WTC11 (cell line): ENCODE data around the gene DUSP5.

Experiments used
- FOXJ3 ChIP-seq: sonication (generic); formaldehyde crosslinking; IDR thresholded peaks from 2 replicates; pipeline ENCODE4 v1.9.0; 2021; ENCODE audit warnings: missing genetic modification reagents, mild to moderate bottlenecking, borderline replicate concordance
- FOXK1 ChIP-seq: sonication (generic); formaldehyde crosslinking; IDR thresholded peaks from 2 replicates; pipeline ENCODE4 v1.8.0; 2022; ENCODE audit warnings: mild to moderate bottlenecking, moderate library complexity, missing genetic modification reagents
- NR3C1 ChIP-seq: sonication (generic); formaldehyde crosslinking; conservative IDR thresholded peaks from 2 replicates; pipeline ENCODE4 v1.8.1; 2023; ENCODE audit warnings: low read depth, mild to moderate bottlenecking, missing genetic modification reagents
- SP1 ChIP-seq: sonication (generic); formaldehyde crosslinking; conservative IDR thresholded peaks from 2 replicates; pipeline ENCODE4 v1.8.1; 2022; ENCODE audit warnings: missing genetic modification reagents
- TEAD4 ChIP-seq: sonication (generic); formaldehyde crosslinking; IDR thresholded peaks from 2 replicates; pipeline ENCODE4 v1.8.0; 2022; ENCODE audit warnings: mild to moderate bottlenecking, missing genetic modification reagents
- USF1 ChIP-seq: sonication (generic); formaldehyde crosslinking; IDR thresholded peaks from 2 replicates; pipeline ENCODE4 v1.8.0; 2022; ENCODE audit warnings: mild to moderate bottlenecking, missing genetic modification reagents
- ZNF263 ChIP-seq: sonication (generic); formaldehyde crosslinking; IDR thresholded peaks from 2 replicates; pipeline ENCODE4 v1.8.1; 2022; ENCODE audit warnings: low read depth, mild to moderate bottlenecking, moderate library complexity, missing genetic modification reagents
- TF ChIP-seq, protein P1 (sequence below): sonication (generic); formaldehyde crosslinking; IDR thresholded peaks from 2 replicates; pipeline ENCODE4 v1.8.1; 2023; ENCODE audit warnings: mild to moderate bottlenecking, missing genetic modification reagents
- TF ChIP-seq, protein P2 (sequence below): fragments of 200-600 bp; IDR thresholded peaks from 2 replicates; pipeline ENCODE4 v1.8.0; 2022; ENCODE audit warnings: antibody characterized with exemption

DNA sequence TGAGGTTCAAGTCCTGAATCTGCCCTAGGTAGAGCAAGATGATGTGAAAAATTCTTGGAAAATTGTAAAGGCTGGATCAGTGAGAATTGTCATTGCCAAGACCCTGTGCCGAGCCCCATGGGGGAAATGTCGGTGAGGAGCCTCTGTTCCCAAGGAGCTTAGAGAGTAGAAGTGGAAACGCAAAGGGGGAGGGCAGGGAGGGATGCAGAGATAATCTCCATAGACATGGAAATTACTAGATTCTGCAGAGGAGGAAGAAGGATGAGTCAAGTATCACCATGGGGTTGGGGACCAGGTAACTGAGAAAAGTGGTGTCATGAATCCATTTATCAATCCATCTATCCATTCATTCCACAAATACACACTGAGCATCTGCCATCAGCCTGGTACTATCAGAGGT, 26.0 kb downstream of the DUSP5 start:
- TF ChIP-seq TEAD4: no peak
- TF ChIP-seq, protein P1, sequence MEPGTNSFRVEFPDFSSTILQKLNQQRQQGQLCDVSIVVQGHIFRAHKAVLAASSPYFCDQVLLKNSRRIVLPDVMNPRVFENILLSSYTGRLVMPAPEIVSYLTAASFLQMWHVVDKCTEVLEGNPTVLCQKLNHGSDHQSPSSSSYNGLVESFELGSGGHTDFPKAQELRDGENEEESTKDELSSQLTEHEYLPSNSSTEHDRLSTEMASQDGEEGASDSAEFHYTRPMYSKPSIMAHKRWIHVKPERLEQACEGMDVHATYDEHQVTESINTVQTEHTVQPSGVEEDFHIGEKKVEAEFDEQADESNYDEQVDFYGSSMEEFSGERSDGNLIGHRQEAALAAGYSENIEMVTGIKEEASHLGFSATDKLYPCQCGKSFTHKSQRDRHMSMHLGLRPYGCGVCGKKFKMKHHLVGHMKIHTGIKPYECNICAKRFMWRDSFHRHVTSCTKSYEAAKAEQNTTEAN (CRISPR knock-in tag): no peak
- TF ChIP-seq, protein P2, sequence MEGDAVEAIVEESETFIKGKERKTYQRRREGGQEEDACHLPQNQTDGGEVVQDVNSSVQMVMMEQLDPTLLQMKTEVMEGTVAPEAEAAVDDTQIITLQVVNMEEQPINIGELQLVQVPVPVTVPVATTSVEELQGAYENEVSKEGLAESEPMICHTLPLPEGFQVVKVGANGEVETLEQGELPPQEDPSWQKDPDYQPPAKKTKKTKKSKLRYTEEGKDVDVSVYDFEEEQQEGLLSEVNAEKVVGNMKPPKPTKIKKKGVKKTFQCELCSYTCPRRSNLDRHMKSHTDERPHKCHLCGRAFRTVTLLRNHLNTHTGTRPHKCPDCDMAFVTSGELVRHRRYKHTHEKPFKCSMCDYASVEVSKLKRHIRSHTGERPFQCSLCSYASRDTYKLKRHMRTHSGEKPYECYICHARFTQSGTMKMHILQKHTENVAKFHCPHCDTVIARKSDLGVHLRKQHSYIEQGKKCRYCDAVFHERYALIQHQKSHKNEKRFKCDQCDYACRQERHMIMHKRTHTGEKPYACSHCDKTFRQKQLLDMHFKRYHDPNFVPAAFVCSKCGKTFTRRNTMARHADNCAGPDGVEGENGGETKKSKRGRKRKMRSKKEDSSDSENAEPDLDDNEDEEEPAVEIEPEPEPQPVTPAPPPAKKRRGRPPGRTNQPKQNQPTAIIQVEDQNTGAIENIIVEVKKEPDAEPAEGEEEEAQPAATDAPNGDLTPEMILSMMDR: no peak
- no peak for TF ChIP-seq FOXK1
- TF ChIP-seq SP1 (CRISPR knock-in tag): no peak
- TF ChIP-seq ZNF263 (CRISPR knock-in tag): no peak
- TF ChIP-seq FOXJ3: no peak
- TF ChIP-seq NR3C1 (CRISPR knock-in tag): no peak
- TF ChIP-seq USF1 (CRISPR knock-in tag): no peak
